Endometrial microvascular endothelial cells (primary cell): ENCODE measurements around the gene MRPL3. TPM values are rescaled to one million over a fixed set of nuclear protein-coding genes. Genes with fewer than 3 reads are reported as not detected.
"Not testable (repeated sequence)": the region's sequence is repeated elsewhere in the genome, so short reads cannot be mapped to it uniquely, and the experiment has no call there.

Experiments
- in situ Hi-C: cut with HindIII; loops from 2 replicates; pipeline ENCODE4 v1.10.0; 2017; ENCODE audit warnings: low sequenced_read_pairs, low pct_unique_long_range_greater_than_20kb; ENCODE audit errors: inconsistent ontology term
- total RNA-seq: library from RNA; depleted of rRNA; stranded (reverse); fragments of >200 nt; gene quantifications from one replicate; pipeline ENCODE4 v1.2.3, GENCODE V29; 2015; ENCODE audit errors: inconsistent ontology term

MRPL3 gene
- total RNA-seq, 1 donor from 2014 or later: 130 TPM

- in situ Hi-C loops: no loop called here
Measured at GRCh38 chr3:131505421-131505820, 2.6 kb upstream of the MRPL3 start.

GRCh38 chr3:131503320-131503635, 507 bp upstream of the MRPL3 start:
- in situ Hi-C loops: no loop called here

- in situ Hi-C loops: no loop called here
Measured at GRCh38 chr3:131501949-131502348, 822 bp downstream of the MRPL3 start.

GRCh38 chr3:131494706-131495105, 8.1 kb downstream of the MRPL3 start:
- in situ Hi-C loops: no loop called here

GRCh38 chr3:131491775-131492174, 11.0 kb downstream of the MRPL3 start:
- in situ Hi-C loops: no loop called here

- in situ Hi-C loops: no loop called here
Measured at GRCh38 chr3:131491084-131491483, 11.7 kb downstream of the MRPL3 start.

GRCh38 chr3:131486545-131486944, 16.2 kb downstream of the MRPL3 start:
- in situ Hi-C loops: not testable (repeated sequence)

GRCh38 chr3:131485119-131485518, 17.7 kb downstream of the MRPL3 start:
- in situ Hi-C loops: no loop called here

GRCh38 chr3:131484496-131485111, 18.2 kb downstream of the MRPL3 start:
- in situ Hi-C loops: no loop called here

- in situ Hi-C loops: no loop called here
Measured at GRCh38 chr3:131480116-131480515, 22.7 kb downstream of the MRPL3 start.

- in situ Hi-C loops: no loop called here
Measured at GRCh38 chr3:131477813-131478212, 25.0 kb downstream of the MRPL3 start.

GRCh38 chr3:131474115-131474514, 28.7 kb downstream of the MRPL3 start:
- in situ Hi-C loops: no loop called here

GRCh38 chr3:131470377-131470776, 32.4 kb downstream of the MRPL3 start:
- in situ Hi-C loops: no loop called here

- in situ Hi-C loops: no loop called here
Measured at GRCh38 chr3:131458653-131459052, 44.1 kb downstream of the MRPL3 start.

- in situ Hi-C loops: no loop called here
Measured at GRCh38 chr3:131457220-131457619, 45.6 kb downstream of the MRPL3 start.

GRCh38 chr3:131454501-131454900, 48.3 kb downstream of the MRPL3 start:
- in situ Hi-C loops: no loop called here

- in situ Hi-C loops: no loop called here
Measured at GRCh38 chr3:131453533-131453932, 49.2 kb downstream of the MRPL3 start.

- in situ Hi-C loops: no loop called here
Measured at GRCh38 chr3:131447349-131447748, 55.4 kb downstream of the MRPL3 start.

- in situ Hi-C loops: no loop called here
Measured at GRCh38 chr3:131444180-131444579, 58.6 kb downstream of the MRPL3 start.

- in situ Hi-C loops: no loop called here
Measured at GRCh38 chr3:131439084-131439483, 63.7 kb downstream of the MRPL3 start.

GRCh38 chr3:131435000-131435399, 67.8 kb downstream of the MRPL3 start:
- in situ Hi-C loops: no loop called here
